ENCODE measurements around the gene GALNT15. TPM values are rescaled to one million over a fixed set of nuclear protein-coding genes. Genes with fewer than 3 reads are reported as not detected.

Gene GALNT15
- total RNA-seq, 1 donor from 2014 or later = 9.8 TPM

- no peaks in the 10 kb centered on the region for H3K9me3 ChIP-seq
- H3K4me3 ChIP-seq = no peak overlapping the region
- H3K36me3 ChIP-seq = no peaks in the 10 kb centered on the region
- H3K27me3 ChIP-seq (ENCODE audit: low read depth) = no peaks in the 10 kb centered on the region
- H3K4me1 ChIP-seq = no peaks in the 10 kb centered on the region
- H3K27ac ChIP-seq = no peak overlapping the region
- no peak for TF ChIP-seq CTCF (IDR thresholded peaks at IDR 0.05)
- ATAC-seq (no peak), DNase-seq (no peak)
- intact Hi-C loops (cut with DNase I) = no loop called here
These were observed 59.3 kb downstream of the GALNT15 start for GRCh38 chr3:16233806-16234205.

- H3K27me3 ChIP-seq (ENCODE audit: low read depth) = no peaks in the 10 kb centered on the region
- H3K36me3 ChIP-seq = no peaks in the 10 kb centered on the region
- no peak for TF ChIP-seq CTCF (IDR thresholded peaks at IDR 0.05)
- DNase-seq = no peak
- intact Hi-C loops (cut with DNase I) = no loop called here
- no peak overlapping the region for H3K27ac ChIP-seq
- no peak overlapping the region for H3K4me3 ChIP-seq
- H3K9me3 ChIP-seq = no peaks in the 10 kb centered on the region
- ATAC-seq = no peak
- H3K4me1 ChIP-seq = peaks cover 1% of the 10 kb centered on the region
These were observed 59.8 kb downstream of the GALNT15 start for GRCh38 chr3:16234281-16234680.

- DNase-seq = no peak
- intact Hi-C loops (cut with DNase I) = no loop called here
- Histone ChIP-seq H3K27ac (no peak overlapping the region), H3K4me1 (peaks cover 11% of the 10 kb centered on the region), H3K27me3 (ENCODE audit: low read depth) (no peaks in the 10 kb centered on the region), H3K36me3 (no peaks in the 10 kb centered on the region), H3K9me3 (no peaks in the 10 kb centered on the region), H3K4me3 (no peak overlapping the region)
- no peak for ATAC-seq
- TF ChIP-seq CTCF (IDR thresholded peaks at IDR 0.05) = no peak
These were observed 61.7 kb downstream of the GALNT15 start for GRCh38 chr3:16236030-16236639.

GRCh38 chr3:16236856-16237393 is 62.4 kb downstream of the GALNT15 start:
- no peak for DNase-seq
- ATAC-seq = no peak
- peaks cover 11% of the 10 kb centered on the region for H3K4me1 ChIP-seq
- no peaks in the 10 kb centered on the region for H3K36me3 ChIP-seq
- H3K27me3 ChIP-seq (ENCODE audit: low read depth) = no peaks in the 10 kb centered on the region
- H3K4me3 ChIP-seq = no peak overlapping the region
- no peak for TF ChIP-seq CTCF (IDR thresholded peaks at IDR 0.05)
- intact Hi-C loops (cut with DNase I) = no loop called here
- no peak overlapping the region for H3K27ac ChIP-seq
- no peaks in the 10 kb centered on the region for H3K9me3 ChIP-seq

- no peaks in the 10 kb centered on the region for H3K27me3 ChIP-seq (ENCODE audit: low read depth)
- no peak overlapping the region for H3K27ac ChIP-seq
- H3K36me3 ChIP-seq = no peaks in the 10 kb centered on the region
- ATAC-seq (no peak), DNase-seq (no peak)
- H3K9me3 ChIP-seq = no peaks in the 10 kb centered on the region
- no peak overlapping the region for H3K4me3 ChIP-seq
- peaks cover 11% of the 10 kb centered on the region for H3K4me1 ChIP-seq
- TF ChIP-seq CTCF (IDR thresholded peaks at IDR 0.05) = no peak
- intact Hi-C loops (cut with DNase I) = no loop called here
These were observed 64.7 kb downstream of the GALNT15 start for GRCh38 chr3:16239086-16239770.
